Effector CD4-positive, alpha-beta T cell (primary cell): ENCODE measurements around the gene SFN.
A peak's percentile ranks its signal among the peaks of the same experiment; 100 is the strongest.
"Not testable (repeated sequence)": the region's sequence is repeated elsewhere in the genome, so short reads cannot be mapped to it uniquely, and the experiment has no call there.

Source experiments
- DNase-seq: peaks from one replicate; pipeline ENCODE4 v3.0.0-alpha.2; 2020

Gene SFN

GRCh38 chr1:26839779-26840178, 23.2 kb upstream of the SFN start:
- no peak for DNase-seq

GRCh38 chr1:26844424-26845196, 18.3 kb upstream of the SFN start:
- no peak for DNase-seq

GRCh38 chr1:26847826-26848225, 15.1 kb upstream of the SFN start:
- DNase-seq, result not testable (repeated sequence)

- no peak for DNase-seq
Observed at GRCh38 chr1:26848499-26848898, 14.4 kb upstream of the SFN start.

GRCh38 chr1:26848941-26849774, 13.8 kb upstream of the SFN start:
- DNase-seq, result no peak

- DNase-seq, result no peak
Observed at GRCh38 chr1:26851106-26851684, 11.8 kb upstream of the SFN start.

GRCh38 chr1:26852701-26853100, 10.2 kb upstream of the SFN start:
- DNase-seq, result no peak

- DNase-seq, result peak; percentile 76
Observed at GRCh38 chr1:26853156-26853555, 9.8 kb upstream of the SFN start.

- DNase-seq, result no peak
Observed at GRCh38 chr1:26853600-26853999, 9.3 kb upstream of the SFN start.

GRCh38 chr1:26854906-26855305, 8.0 kb upstream of the SFN start:
- DNase-seq, result no peak

GRCh38 chr1:26855636-26856035, 7.3 kb upstream of the SFN start:
- DNase-seq, result no peak

- no peak for DNase-seq
Observed at GRCh38 chr1:26856181-26856580, 6.8 kb upstream of the SFN start.

- no peak for DNase-seq
Observed at GRCh38 chr1:26856604-26857469, 6.1 kb upstream of the SFN start.

GRCh38 chr1:26857473-26858060, 5.4 kb upstream of the SFN start:
- no peak for DNase-seq

- no peak for DNase-seq
Observed at GRCh38 chr1:26858160-26858559, 4.8 kb upstream of the SFN start.

- no peak for DNase-seq
Observed at GRCh38 chr1:26858891-26859640, 3.9 kb upstream of the SFN start.

GRCh38 chr1:26861286-26861701, 1.7 kb upstream of the SFN start:
- no peak for DNase-seq

GRCh38 chr1:26861889-26862378, 1.0 kb upstream of the SFN start:
- no peak for DNase-seq

- DNase-seq, result no peak
Observed at GRCh38 chr1:26863685-26864077, 732 bp downstream of the SFN start.

GRCh38 chr1:26864610-26865480, 1.9 kb downstream of the SFN start:
- peak; percentile 90 for DNase-seq
